Osteocyte (in vitro differentiated cells): ENCODE measurements around the gene NPAS2. TPM values are rescaled to one million over a fixed set of nuclear protein-coding genes. Genes with fewer than 3 reads are reported as not detected.

Experiments
- DNase-seq: peaks from one replicate; pipeline ENCODE4 v3.0.0; 2021; ENCODE audit warnings: mixed read lengths; ENCODE audit not compliant: unreplicated experiment; ENCODE audit errors: extremely low spot score
- H3K27ac Mint-ChIP-seq: one replicate; pipeline ENCODE4 v1.8.0; 2021; ENCODE audit warnings: mild to moderate bottlenecking, mixed read lengths; ENCODE audit not compliant: unreplicated experiment
- H3K27me3 Mint-ChIP-seq: one replicate; pipeline ENCODE4 v1.8.0; 2021; ENCODE audit warnings: mixed read lengths; ENCODE audit not compliant: unreplicated experiment
- H3K36me3 Mint-ChIP-seq: one replicate; pipeline ENCODE4 v1.8.0; 2021; ENCODE audit warnings: mixed read lengths; ENCODE audit not compliant: unreplicated experiment
- H3K4me1 Mint-ChIP-seq: one replicate; pipeline ENCODE4 v1.8.0; 2021; ENCODE audit warnings: mixed read lengths; ENCODE audit not compliant: unreplicated experiment
- H3K4me3 Mint-ChIP-seq: one replicate; pipeline ENCODE4 v1.8.0; 2021; ENCODE audit warnings: mild to moderate bottlenecking, moderate library complexity, mixed read lengths; ENCODE audit not compliant: unreplicated experiment
- H3K9me3 Mint-ChIP-seq: one replicate; pipeline ENCODE4 v1.8.0; 2021; ENCODE audit warnings: mixed read lengths; ENCODE audit not compliant: unreplicated experiment
- CTCF ChIP-seq: fragments of 200-600 bp; sonication (generic); IDR thresholded peaks from 2 replicates; pipeline ENCODE4 v1.5.0; 2021; ENCODE audit warnings: antibody characterized with exemption, mild to moderate bottlenecking, moderate library complexity
- total RNA-seq: library from RNA; stranded (reverse); gene quantifications from 2 replicates; pipeline ENCODE4 v1.2.1, GENCODE V29; 2021

Gene NPAS2
- total RNA-seq, 1 donor from 2014 or later, result 16.6 TPM

GRCh38 chr2:100992262-100992661 is 172.3 kb downstream of the NPAS2 start:
- no peak for DNase-seq
- no peak overlapping the region for H3K27ac Mint-ChIP-seq
- no peak for TF ChIP-seq CTCF
- peaks cover 16% of the 10 kb centered on the region for H3K36me3 Mint-ChIP-seq
- no peaks in the 10 kb centered on the region for H3K27me3 Mint-ChIP-seq
- H3K9me3 Mint-ChIP-seq, result no peaks in the 10 kb centered on the region
- no peak overlapping the region for H3K4me3 Mint-ChIP-seq
- H3K4me1 Mint-ChIP-seq, result no peaks in the 10 kb centered on the region

DNA sequence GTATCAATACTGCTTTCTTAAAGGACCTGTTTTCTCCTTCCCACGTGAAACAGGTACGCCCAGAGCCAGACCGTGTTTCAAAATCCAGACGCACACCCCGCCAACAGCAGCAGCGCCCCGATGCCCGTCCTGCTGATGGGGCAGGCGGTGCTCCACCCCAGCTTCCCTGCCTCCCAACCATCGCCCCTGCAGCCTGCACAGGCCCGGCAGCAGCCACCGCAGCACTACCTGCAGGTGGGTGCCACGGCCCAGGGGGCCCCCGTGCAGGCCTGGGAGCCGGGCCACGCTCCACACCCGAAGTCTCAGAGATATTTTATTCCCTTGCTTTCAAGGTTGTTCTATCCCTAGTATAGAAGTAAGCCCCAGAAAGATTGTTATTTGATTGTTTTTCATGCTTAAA is 173.4 kb downstream of the NPAS2 start:
- Mint-ChIP-seq H3K36me3 (peaks cover 16% of the 10 kb centered on the region), H3K4me1 (no peaks in the 10 kb centered on the region), H3K4me3 (no peak overlapping the region), H3K9me3 (no peaks in the 10 kb centered on the region), H3K27ac (no peak overlapping the region), H3K27me3 (no peaks in the 10 kb centered on the region)
- TF ChIP-seq CTCF, result no peak
- no peak for DNase-seq

- Mint-ChIP-seq H3K4me1 (no peaks in the 10 kb centered on the region), H3K27ac (no peak overlapping the region), H3K4me3 (no peak overlapping the region), H3K9me3 (no peaks in the 10 kb centered on the region), H3K27me3 (no peaks in the 10 kb centered on the region), H3K36me3 (peaks cover 11% of the 10 kb centered on the region)
- DNase-seq, result peak; percentile 51
- no peak for TF ChIP-seq CTCF
Observed at GRCh38 chr2:100995309-100996075, 175.6 kb downstream of the NPAS2 start.

- Mint-ChIP-seq H3K4me1 (peaks cover 6% of the 10 kb centered on the region), H3K4me3 (no peak overlapping the region), H3K27me3 (no peaks in the 10 kb centered on the region), H3K27ac (no peak overlapping the region), H3K9me3 (peaks cover 3% of the 10 kb centered on the region), H3K36me3 (peaks cover 7% of the 10 kb centered on the region)
- no peak for TF ChIP-seq CTCF
- DNase-seq, result peak; percentile 32
Observed at GRCh38 chr2:100997509-100998234, 177.7 kb downstream of the NPAS2 start.

DNA sequence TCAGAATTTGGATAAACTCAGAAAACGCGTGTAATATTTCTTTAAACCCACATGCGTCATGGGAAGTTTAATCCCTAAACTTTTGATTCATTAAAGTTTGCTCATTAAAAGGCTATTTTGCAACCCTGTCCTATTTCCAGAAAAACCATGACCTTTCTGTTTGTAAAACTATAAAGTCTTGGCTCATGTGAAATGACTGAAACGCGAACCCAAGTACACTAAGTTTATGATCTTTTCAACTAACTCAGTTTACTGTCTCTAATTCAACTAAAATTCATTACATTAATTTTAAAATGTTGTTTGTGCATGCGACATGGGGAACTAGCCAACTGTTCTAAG is 178.3 kb downstream of the NPAS2 start:
- Mint-ChIP-seq H3K36me3 (peaks cover 7% of the 10 kb centered on the region), H3K9me3 (peaks cover 3% of the 10 kb centered on the region), H3K27me3 (no peaks in the 10 kb centered on the region), H3K4me3 (no peak overlapping the region), H3K4me1 (peaks cover 9% of the 10 kb centered on the region), H3K27ac (no peak overlapping the region)
- TF ChIP-seq CTCF, result no peak
- DNase-seq, result no peak
